NCI-H82 treated with DMSO at 0.1 percent for 48 hours (cell line): ENCODE measurements around the gene NUAK2.
"Not testable (repeated sequence)": the region's sequence is repeated elsewhere in the genome, so short reads cannot be mapped to it uniquely, and the experiment has no call there.

Source experiments
- DNase-seq: peaks from one replicate; lab custom pipeline; 2025; ENCODE audit not compliant: unreplicated experiment; lab: John Stamatoyannopoulos, UW

The NUAK2 gene

GRCh38 chr1:205300149-205300548 lies 21.4 kb downstream of the NUAK2 start:
- no peak for DNase-seq

DNA sequence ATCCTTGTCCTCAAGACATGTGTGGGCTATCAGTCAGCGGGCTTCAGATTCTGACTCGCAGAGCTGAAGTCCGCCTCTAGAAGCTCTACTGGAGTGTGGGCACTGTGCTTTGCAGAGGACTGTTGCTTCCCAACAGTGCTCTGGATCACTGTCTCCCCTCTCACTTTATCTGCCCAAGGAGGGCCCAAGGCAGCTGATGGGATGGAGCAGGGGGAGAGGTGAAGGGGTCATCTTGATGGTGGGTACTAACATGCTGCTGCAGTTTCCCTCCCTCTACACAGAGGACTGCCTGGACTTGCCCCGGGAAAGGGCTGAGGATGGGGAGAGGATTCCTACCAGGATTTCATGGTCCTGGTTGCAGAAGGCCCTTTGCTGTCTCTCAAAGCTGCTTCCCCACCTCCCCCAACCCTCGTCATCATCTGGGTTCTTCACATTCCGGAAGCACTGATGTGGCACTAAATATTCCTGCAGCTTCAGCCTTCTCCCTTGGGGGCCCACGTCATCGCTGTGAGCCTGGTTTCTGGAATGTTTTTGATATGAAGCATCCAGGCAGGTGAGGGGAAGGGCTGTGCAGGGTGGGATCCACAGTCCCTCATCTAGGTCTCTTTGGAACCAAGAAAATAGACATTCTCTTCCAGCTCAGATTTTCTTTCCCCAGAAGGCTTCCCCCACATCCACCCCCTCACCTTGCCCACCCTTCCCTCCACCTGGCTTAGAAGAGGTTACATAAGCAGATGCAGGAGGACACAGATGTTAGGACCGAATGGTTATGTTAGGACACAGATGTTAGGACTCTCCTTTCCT lies 23.2 kb downstream of the NUAK2 start:
- DNase-seq: no peak

GRCh38 chr1:205297546-205298177 lies 23.9 kb downstream of the NUAK2 start:
- DNase-seq: not testable (repeated sequence)

GRCh38 chr1:205296154-205296553 lies 25.4 kb downstream of the NUAK2 start:
- no peak for DNase-seq

DNA sequence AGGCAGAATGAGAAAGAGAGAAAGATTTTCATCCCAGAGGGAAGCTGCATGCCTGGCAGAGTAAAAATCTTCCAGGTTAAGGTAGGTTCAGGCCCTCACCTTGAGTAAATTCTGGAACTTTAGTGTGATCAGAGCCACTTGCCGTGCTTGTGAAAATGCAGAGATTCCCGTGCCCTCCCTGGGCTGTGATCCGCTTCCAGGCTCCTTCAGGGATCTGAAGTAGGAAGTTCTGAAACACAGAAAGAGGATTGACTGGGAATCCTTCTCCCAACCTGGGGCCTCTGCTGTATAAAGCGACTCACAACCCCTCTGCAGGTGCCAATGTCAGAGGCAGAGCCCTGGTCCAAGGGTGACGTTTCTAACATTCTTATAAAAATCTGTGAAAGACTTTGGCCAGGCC lies 26.6 kb downstream of the NUAK2 start:
- no peak for DNase-seq

- DNase-seq: no peak
Measured at GRCh38 chr1:205294175-205294917, 27.2 kb downstream of the NUAK2 start.

GRCh38 chr1:205293350-205294074 lies 28.0 kb downstream of the NUAK2 start:
- no peak for DNase-seq

DNA sequence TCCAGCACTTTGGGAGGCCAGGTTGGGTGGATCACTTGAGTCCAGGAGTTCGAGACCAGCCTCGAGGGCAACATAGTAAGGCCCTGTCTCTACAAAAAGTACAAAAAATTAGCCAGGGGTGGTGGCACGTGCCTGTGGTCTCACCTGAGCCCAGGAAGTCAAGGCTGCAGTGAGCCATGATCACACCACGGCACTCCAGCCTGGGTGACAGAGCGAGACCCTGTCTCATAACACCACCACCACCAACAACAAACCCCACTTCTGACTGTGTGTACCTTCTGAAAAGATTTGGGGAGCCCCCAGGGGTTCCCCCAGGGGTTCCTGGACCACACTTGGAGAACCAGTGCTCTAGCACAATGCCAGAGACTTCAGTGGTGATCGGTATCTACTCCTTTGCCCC lies 29.9 kb downstream of the NUAK2 start:
- no peak for DNase-seq

- no peak for DNase-seq
Measured at GRCh38 chr1:205287767-205288559, 33.6 kb downstream of the NUAK2 start.

- DNase-seq: no peak
Measured at GRCh38 chr1:205287076-205287475, 34.5 kb downstream of the NUAK2 start.

DNA sequence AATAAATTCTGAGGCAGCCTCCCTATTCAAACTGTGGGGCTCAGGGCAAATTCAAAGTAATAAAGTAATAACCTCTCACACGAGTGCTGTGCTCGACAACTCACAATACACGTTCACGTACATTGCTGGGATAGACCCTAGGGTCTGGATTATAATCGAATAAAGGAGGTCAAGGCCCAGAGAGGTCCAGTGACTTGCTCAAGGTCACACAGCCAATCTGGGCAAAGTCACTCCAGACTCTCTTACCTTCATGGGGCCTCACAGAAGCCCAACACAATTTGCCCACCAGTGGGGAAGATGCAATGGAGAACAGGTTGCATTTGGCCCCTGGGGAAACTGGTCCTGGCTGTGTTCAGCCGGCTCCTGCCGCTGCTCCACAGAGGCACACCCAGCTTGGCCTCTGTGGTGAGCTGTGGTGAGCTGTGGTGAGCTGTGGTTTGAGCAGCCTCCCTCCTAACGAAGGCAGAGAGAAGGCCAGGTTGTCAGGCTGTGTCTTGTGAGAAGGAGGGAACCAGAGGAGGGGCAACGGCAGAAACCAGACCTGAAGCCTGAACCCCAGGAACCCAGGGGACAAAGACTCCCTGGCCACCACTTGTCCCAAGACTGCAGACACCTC lies 35.1 kb downstream of the NUAK2 start:
- DNase-seq: no peak

- no peak for DNase-seq
Measured at GRCh38 chr1:205285381-205286101, 36.0 kb downstream of the NUAK2 start.

DNA sequence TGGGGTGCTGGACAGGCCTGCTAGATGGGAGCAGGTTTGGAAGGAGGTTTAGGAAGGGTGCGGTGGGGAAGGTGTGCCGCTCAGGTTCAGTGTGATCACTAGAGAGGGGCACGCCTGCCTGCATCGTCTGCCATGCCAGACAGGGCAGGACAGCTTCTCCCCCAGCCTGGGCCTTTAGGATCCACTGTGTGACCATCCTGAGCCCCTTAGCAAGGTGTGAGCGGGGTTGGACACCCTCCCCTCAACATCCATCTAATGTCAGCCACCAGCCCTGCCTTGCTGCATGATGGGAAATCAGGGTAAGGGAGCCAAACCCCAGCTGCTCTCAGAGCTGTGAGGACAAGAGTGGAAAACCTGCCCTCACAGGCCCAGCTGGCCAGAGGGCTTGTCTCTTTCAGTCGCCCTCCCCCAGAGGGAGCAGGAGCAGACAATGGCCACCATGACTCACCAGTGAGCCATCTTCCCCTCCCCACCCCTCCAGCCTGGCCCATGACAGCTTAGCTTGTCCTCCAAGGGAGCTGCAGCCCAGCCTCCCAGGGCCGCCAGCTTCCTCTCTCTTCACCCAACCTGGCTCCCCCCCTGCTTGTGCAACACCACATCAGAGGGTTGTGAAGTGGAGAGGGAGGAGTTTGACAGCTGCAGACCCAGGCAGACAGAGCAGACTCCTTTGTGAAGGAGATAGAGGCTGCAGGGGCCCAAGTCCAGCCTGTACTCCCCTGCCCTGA lies 37.0 kb downstream of the NUAK2 start:
- peak; percentile 29 for DNase-seq

GRCh38 chr1:205283270-205284147 lies 38.0 kb downstream of the NUAK2 start:
- DNase-seq: no peak

DNA sequence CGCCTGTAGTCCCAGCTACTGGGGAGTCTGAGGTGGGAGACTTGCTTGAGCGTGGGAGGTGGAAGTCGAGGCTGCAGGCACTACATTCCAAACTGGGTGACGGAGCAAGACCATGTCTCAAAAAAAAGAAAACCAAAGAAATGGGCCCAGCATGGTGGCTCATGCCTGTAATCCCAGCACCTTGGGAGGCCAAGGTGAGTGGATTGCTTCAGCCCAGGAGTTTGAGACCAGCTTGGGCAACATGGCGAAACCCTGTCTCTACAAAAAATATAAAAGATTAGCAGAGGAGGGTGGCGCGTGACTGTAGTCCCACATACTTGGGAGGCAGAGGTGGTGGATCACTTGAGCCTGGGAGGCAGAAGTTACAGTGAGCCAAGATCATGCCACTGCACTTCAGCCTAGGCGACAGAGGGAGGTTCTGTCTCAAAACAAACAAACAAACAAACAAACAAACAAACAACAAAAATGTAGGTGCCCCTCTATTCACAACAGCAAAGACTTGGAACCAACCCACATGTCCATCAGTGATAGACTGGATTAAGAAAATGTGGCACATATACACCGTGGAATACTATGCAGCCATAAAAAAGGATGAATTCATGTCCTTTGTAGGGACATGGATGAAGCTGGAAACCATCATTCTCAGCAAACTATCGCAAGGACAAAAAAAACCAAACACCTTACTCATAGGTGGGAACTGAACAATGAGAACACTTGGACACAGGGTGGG lies 40.7 kb downstream of the NUAK2 start:
- not testable (repeated sequence) for DNase-seq

GRCh38 chr1:205279986-205280385 lies 41.6 kb downstream of the NUAK2 start:
- no peak for DNase-seq

GRCh38 chr1:205276689-205277065 lies 44.9 kb downstream of the NUAK2 start:
- no peak for DNase-seq
